Measurements from ENCODE around the gene TOPORS. TPM values are rescaled to one million over a fixed set of nuclear protein-coding genes. Genes with fewer than 3 reads are reported as not detected.
A peak's percentile ranks its signal among the peaks of the same experiment; 100 is the strongest.
"Not testable (repeated sequence)": the region's sequence is repeated elsewhere in the genome, so short reads cannot be mapped to it uniquely, and the experiment has no call there.

The TOPORS gene
- total RNA-seq, 1 donor from 2014 or later: 8.8 TPM

- no peak for ATAC-seq
Observed at GRCh38 chr9:32565967-32566366, 13.6 kb upstream of the TOPORS start.

- ATAC-seq: no peak
Observed at GRCh38 chr9:32558408-32558934, 6.1 kb upstream of the TOPORS start.

- ATAC-seq: no peak
Observed at GRCh38 chr9:32554591-32554990, 2.2 kb upstream of the TOPORS start.

GRCh38 chr9:32554107-32554506, 1.7 kb upstream of the TOPORS start:
- ATAC-seq: no peak

GRCh38 chr9:32551276-32552051, 922 bp downstream of the TOPORS start:
- ATAC-seq: peak; percentile 35

- peak; percentile 85 for ATAC-seq
Observed at GRCh38 chr9:32550562-32551275, 1.7 kb downstream of the TOPORS start.

GRCh38 chr9:32550150-32550561, 2.2 kb downstream of the TOPORS start:
- ATAC-seq: no peak

GRCh38 chr9:32548213-32548612, 4.2 kb downstream of the TOPORS start:
- ATAC-seq: not testable (repeated sequence)

GRCh38 chr9:32545884-32546283, 6.5 kb downstream of the TOPORS start:
- no peak for ATAC-seq

- ATAC-seq: no peak
Observed at GRCh38 chr9:32543047-32543446, 9.3 kb downstream of the TOPORS start.

- no peak for ATAC-seq
Observed at GRCh38 chr9:32533816-32534215, 18.6 kb downstream of the TOPORS start.

GRCh38 chr9:32533336-32533735, 19.1 kb downstream of the TOPORS start:
- ATAC-seq: no peak

GRCh38 chr9:32526707-32527048, 25.7 kb downstream of the TOPORS start:
- no peak for ATAC-seq

- peak; percentile 87 for ATAC-seq
Observed at GRCh38 chr9:32526041-32526706, 26.2 kb downstream of the TOPORS start, which contains the start of gene RIGI. Gene RIGI (minus strand): TSS chr9:32526196. CDS start chr9:32526166, 30 bp downstream.

- no peak for ATAC-seq
Observed at GRCh38 chr9:32525709-32526030, 26.7 kb downstream of the TOPORS start.

- peak; percentile 54 for ATAC-seq
Observed at GRCh38 chr9:32524892-32525708, 27.3 kb downstream of the TOPORS start.

- ATAC-seq: not testable (repeated sequence)
Observed at GRCh38 chr9:32524558-32524891, 27.9 kb downstream of the TOPORS start.

GRCh38 chr9:32523910-32524309, 28.5 kb downstream of the TOPORS start:
- no peak for ATAC-seq

- no peak for ATAC-seq
Observed at GRCh38 chr9:32518276-32518675, 34.1 kb downstream of the TOPORS start.

GRCh38 chr9:32516241-32516640, 36.1 kb downstream of the TOPORS start:
- no peak for ATAC-seq

GRCh38 chr9:32508728-32509127, 43.7 kb downstream of the TOPORS start:
- no peak for ATAC-seq

- no peak for ATAC-seq
Observed at GRCh38 chr9:32503008-32503407, 49.4 kb downstream of the TOPORS start.

- peak; percentile 95 for ATAC-seq
Observed at GRCh38 chr9:32502464-32502863, 49.9 kb downstream of the TOPORS start.
